ENCODE results near the gene NPAS3. TPM values are rescaled to one million over a fixed set of nuclear protein-coding genes. Genes with fewer than 3 reads are reported as not detected.

NPAS3 gene
- total RNA-seq, 2 experiments from 2014 or later, result not detected

- H3K4me1 Mint-ChIP-seq (ENCODE audit: low read depth), result no peaks in the 10 kb centered on the region
- ChIA-PET POLR2A (no interaction called here), CTCF (no interaction called here)
- H3K27me3 Mint-ChIP-seq, result no peaks in the 10 kb centered on the region
- no peak for ATAC-seq
- no peak overlapping the region for H3K4me3 Mint-ChIP-seq
- TF ChIP-seq, protein P1, sequence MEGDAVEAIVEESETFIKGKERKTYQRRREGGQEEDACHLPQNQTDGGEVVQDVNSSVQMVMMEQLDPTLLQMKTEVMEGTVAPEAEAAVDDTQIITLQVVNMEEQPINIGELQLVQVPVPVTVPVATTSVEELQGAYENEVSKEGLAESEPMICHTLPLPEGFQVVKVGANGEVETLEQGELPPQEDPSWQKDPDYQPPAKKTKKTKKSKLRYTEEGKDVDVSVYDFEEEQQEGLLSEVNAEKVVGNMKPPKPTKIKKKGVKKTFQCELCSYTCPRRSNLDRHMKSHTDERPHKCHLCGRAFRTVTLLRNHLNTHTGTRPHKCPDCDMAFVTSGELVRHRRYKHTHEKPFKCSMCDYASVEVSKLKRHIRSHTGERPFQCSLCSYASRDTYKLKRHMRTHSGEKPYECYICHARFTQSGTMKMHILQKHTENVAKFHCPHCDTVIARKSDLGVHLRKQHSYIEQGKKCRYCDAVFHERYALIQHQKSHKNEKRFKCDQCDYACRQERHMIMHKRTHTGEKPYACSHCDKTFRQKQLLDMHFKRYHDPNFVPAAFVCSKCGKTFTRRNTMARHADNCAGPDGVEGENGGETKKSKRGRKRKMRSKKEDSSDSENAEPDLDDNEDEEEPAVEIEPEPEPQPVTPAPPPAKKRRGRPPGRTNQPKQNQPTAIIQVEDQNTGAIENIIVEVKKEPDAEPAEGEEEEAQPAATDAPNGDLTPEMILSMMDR (IDR thresholded peaks at IDR 0.05), result no peak
- peaks cover 4% of the 10 kb centered on the region for H3K9me3 Mint-ChIP-seq
- intact Hi-C loops (cut with micrococcal nuclease), result no loop called here
- H3K36me3 Mint-ChIP-seq (ENCODE audit: low read depth), result no peaks in the 10 kb centered on the region
- no peak overlapping the region for H3K27ac Mint-ChIP-seq
- no peak for DNase-seq
Observed at GRCh38 chr14:33110737-33111443, 172.2 kb downstream of the NPAS3 start.

- peaks cover 3% of the 10 kb centered on the region for H3K9me3 Mint-ChIP-seq
- no peaks in the 10 kb centered on the region for H3K27me3 Mint-ChIP-seq
- no peak overlapping the region for H3K4me3 Mint-ChIP-seq
- TF ChIP-seq, protein P1 (IDR thresholded peaks at IDR 0.05), result no peak
- H3K4me1 Mint-ChIP-seq (ENCODE audit: low read depth), result no peaks in the 10 kb centered on the region
- ChIA-PET POLR2A (no interaction called here), CTCF (no interaction called here)
- H3K36me3 Mint-ChIP-seq (ENCODE audit: low read depth), result no peaks in the 10 kb centered on the region
- no peak overlapping the region for H3K27ac Mint-ChIP-seq
- ATAC-seq, result no peak
- DNase-seq, result no peak
- intact Hi-C loops (cut with micrococcal nuclease), result no loop called here
Observed at GRCh38 chr14:33114331-33114730, 175.7 kb downstream of the NPAS3 start.

DNA sequence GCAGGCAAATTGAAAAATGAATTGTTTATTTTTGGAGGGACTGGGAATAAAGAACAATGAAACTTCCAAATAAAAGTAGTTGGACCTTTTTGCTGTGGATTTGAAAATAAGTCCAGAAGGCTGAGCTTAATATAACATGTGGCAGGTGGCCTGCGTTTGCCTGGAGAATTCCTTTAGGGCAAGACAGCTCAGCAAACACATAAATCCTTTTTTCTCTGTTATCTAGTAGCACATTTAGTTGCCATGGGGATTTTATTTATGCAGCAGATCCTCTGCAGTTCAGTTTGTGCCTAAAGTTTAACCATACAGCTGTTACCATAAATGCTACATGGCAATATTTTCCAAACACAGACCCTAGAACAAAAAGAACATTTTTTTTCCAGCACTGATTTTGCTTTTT is 180.0 kb downstream of the NPAS3 start:
- no peak overlapping the region for H3K4me3 Mint-ChIP-seq
- no peaks in the 10 kb centered on the region for H3K36me3 Mint-ChIP-seq (ENCODE audit: low read depth)
- no peaks in the 10 kb centered on the region for H3K9me3 Mint-ChIP-seq
- intact Hi-C loops (cut with micrococcal nuclease), result no loop called here
- no peaks in the 10 kb centered on the region for H3K27me3 Mint-ChIP-seq
- DNase-seq, result no peak
- no peak for ATAC-seq
- CTCF ChIA-PET, result interaction anchor here (1.5 kb wide), 1 partner anchor 674 kb away, joined by 3 read pairs; no protein-coding TSS in a partner anchor
- H3K27ac Mint-ChIP-seq, result no peak overlapping the region
- TF ChIP-seq, protein P1 (IDR thresholded peaks at IDR 0.05), result no peak
- POLR2A ChIA-PET, result no interaction called here
- no peaks in the 10 kb centered on the region for H3K4me1 Mint-ChIP-seq (ENCODE audit: low read depth)

DNA sequence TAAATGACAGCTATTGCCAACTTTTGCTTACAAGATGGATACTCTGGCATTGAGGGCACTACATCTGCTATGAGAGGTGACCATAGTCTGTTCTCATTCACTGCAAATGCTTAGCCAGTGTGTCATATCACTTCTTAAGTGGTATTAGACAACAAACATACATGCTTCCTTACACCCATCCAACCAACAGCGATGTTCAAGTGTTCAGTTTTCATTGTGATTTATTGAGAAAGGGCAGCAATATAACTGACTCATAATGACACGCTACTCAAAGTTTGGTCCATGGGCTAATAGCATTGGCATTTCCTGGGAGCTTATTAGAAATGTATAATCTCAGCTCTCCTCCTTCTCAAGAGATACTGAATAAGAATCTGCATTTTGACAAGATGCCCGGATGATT is 181.7 kb downstream of the NPAS3 start:
- intact Hi-C loops (cut with micrococcal nuclease), result no loop called here
- no peaks in the 10 kb centered on the region for H3K4me1 Mint-ChIP-seq (ENCODE audit: low read depth)
- ATAC-seq (no peak), DNase-seq (no peak)
- no peak overlapping the region for H3K4me3 Mint-ChIP-seq
- TF ChIP-seq, protein P1 (IDR thresholded peaks at IDR 0.05), result no peak
- ChIA-PET POLR2A (no interaction called here), CTCF (no interaction called here)
- no peaks in the 10 kb centered on the region for H3K9me3 Mint-ChIP-seq
- H3K27me3 Mint-ChIP-seq, result no peaks in the 10 kb centered on the region
- H3K27ac Mint-ChIP-seq, result no peak overlapping the region
- no peaks in the 10 kb centered on the region for H3K36me3 Mint-ChIP-seq (ENCODE audit: low read depth)

GRCh38 chr14:33120966-33121365 is 182.3 kb downstream of the NPAS3 start:
- DNase-seq (no peak), ATAC-seq (no peak)
- TF ChIP-seq, protein P1 (IDR thresholded peaks at IDR 0.05), result no peak
- intact Hi-C loops (cut with micrococcal nuclease), result no loop called here
- Mint-ChIP-seq H3K4me3 (no peak overlapping the region), H3K36me3 (ENCODE audit: low read depth) (no peaks in the 10 kb centered on the region), H3K27me3 (no peaks in the 10 kb centered on the region), H3K4me1 (ENCODE audit: low read depth) (no peaks in the 10 kb centered on the region), H3K27ac (no peak overlapping the region), H3K9me3 (no peaks in the 10 kb centered on the region)
- ChIA-PET POLR2A (no interaction called here), CTCF (no interaction called here)

All from activated CD8-positive, alpha-beta T cell treated with anti-CD3 and anti-CD28 coated beads for 36 hours (primary cell).